ENCODE measurements around the gene CDK13. TPM values are rescaled to one million over a fixed set of nuclear protein-coding genes. Genes with fewer than 3 reads are reported as not detected.

Gene CDK13
- total RNA-seq, 2 donors from 2014 or later = 34.7 to 37.7 TPM

DNA sequence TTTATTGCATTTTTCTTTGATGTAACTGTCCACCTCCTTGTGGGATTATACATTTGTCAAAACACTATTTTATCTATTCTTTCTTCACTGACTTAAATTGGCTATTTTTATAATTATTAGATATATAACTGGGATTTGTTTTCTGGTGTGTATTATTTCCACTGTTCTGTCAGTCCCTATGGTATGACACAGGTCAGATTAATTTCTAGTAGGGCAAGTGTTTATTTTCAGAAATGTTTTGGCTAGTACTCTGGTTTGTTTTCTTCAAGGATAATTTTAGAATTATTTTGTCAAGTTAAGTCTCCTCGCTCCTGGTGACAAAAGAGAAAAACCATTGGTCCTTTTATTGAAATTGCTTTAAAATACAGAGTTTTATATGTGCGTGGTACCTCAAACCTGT is 93.1 kb downstream of the CDK13 start:
- TF ChIP-seq, protein P1, sequence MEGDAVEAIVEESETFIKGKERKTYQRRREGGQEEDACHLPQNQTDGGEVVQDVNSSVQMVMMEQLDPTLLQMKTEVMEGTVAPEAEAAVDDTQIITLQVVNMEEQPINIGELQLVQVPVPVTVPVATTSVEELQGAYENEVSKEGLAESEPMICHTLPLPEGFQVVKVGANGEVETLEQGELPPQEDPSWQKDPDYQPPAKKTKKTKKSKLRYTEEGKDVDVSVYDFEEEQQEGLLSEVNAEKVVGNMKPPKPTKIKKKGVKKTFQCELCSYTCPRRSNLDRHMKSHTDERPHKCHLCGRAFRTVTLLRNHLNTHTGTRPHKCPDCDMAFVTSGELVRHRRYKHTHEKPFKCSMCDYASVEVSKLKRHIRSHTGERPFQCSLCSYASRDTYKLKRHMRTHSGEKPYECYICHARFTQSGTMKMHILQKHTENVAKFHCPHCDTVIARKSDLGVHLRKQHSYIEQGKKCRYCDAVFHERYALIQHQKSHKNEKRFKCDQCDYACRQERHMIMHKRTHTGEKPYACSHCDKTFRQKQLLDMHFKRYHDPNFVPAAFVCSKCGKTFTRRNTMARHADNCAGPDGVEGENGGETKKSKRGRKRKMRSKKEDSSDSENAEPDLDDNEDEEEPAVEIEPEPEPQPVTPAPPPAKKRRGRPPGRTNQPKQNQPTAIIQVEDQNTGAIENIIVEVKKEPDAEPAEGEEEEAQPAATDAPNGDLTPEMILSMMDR (IDR thresholded peaks at IDR 0.05) = no peak
- Histone ChIP-seq H3K9me3 (no peaks in the 10 kb centered on the region), H3K36me3 (peaks cover 5% of the 10 kb centered on the region), H3K27me3 (no peaks in the 10 kb centered on the region), H3K4me1 (no peaks in the 10 kb centered on the region), H3K4me3 (no peak overlapping the region), H3K27ac (no peak overlapping the region)
- no peak for DNase-seq (ENCODE audit: low spot score)

GRCh38 chr7:40047661-40048060 is 97.6 kb downstream of the CDK13 start:
- TF ChIP-seq, protein P1 (IDR thresholded peaks at IDR 0.05) = no peak
- Histone ChIP-seq H3K36me3 (peaks cover under 1% of the 10 kb centered on the region), H3K4me1 (no peaks in the 10 kb centered on the region)

GRCh38 chr7:40057292-40057691 is 107.2 kb downstream of the CDK13 start:
- Histone ChIP-seq H3K36me3 (no peaks in the 10 kb centered on the region), H3K27me3 (no peaks in the 10 kb centered on the region), H3K4me3 (no peak overlapping the region), H3K9me3 (no peaks in the 10 kb centered on the region), H3K27ac (no peak overlapping the region), H3K4me1 (peaks cover 0 to 14% of the 10 kb centered on the region in 2 donors)
- TF ChIP-seq, protein P1 (IDR thresholded peaks at IDR 0.05) = no peak
- DNase-seq (ENCODE audit: low spot score) = no peak

More at GRCh38 chr7:40047661-40048060, 97.6 kb downstream of the CDK13 start:
- Histone ChIP-seq H3K27me3 (no peaks in the 10 kb centered on the region), H3K27ac (no peak overlapping the region), H3K4me3 (no peak overlapping the region), H3K9me3 (no peaks in the 10 kb centered on the region)
- DNase-seq (ENCODE audit: low spot score) = no peak

GRCh38 chr7:40058026-40058425 is 108.0 kb downstream of the CDK13 start:
- H3K9me3 ChIP-seq = no peaks in the 10 kb centered on the region
- TF ChIP-seq, protein P1 (IDR thresholded peaks at IDR 0.05) = no peak
- peaks cover 0 to 14% of the 10 kb centered on the region in 2 donors for H3K4me1 ChIP-seq
- H3K4me3 ChIP-seq = no peak overlapping the region
- H3K36me3 ChIP-seq = peaks cover 5% of the 10 kb centered on the region
- no peak overlapping the region for H3K27ac ChIP-seq
- no peaks in the 10 kb centered on the region for H3K27me3 ChIP-seq
- no peak for DNase-seq (ENCODE audit: low spot score)

- peaks cover 0 to 14% of the 10 kb centered on the region in 2 donors for H3K4me1 ChIP-seq
- TF ChIP-seq, protein P1 (IDR thresholded peaks at IDR 0.05) = no peak
- H3K4me3 ChIP-seq = no peak overlapping the region
- H3K36me3 ChIP-seq = peaks cover 11% of the 10 kb centered on the region
- H3K27ac ChIP-seq = no peak overlapping the region
- H3K27me3 ChIP-seq = no peaks in the 10 kb centered on the region
- no peak for DNase-seq (ENCODE audit: low spot score)
- H3K9me3 ChIP-seq = no peaks in the 10 kb centered on the region
These were observed 108.6 kb downstream of the CDK13 start for GRCh38 chr7:40058636-40059035.

DNA sequence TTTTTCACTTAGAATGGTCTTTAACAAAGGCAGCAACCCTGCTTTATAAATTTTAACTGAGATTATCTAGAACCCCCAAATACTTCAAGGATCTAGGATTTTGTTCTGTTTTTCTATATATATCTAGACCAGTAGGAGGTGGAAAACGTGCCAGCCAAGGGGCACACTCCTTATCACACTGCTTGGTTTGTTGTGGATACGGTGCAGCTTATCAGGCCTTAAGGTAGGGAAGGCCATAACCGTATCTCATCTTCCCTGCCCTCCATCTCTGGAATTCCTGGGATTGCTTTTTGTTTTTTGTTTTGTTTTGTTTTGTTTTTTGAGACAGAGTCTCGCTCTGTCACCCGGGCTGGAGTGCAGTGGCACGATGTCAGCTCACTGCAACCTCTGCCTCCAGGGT is 109.0 kb downstream of the CDK13 start:
- no peak for DNase-seq (ENCODE audit: low spot score)
- Histone ChIP-seq H3K36me3 (peaks cover 12% of the 10 kb centered on the region), H3K9me3 (no peaks in the 10 kb centered on the region), H3K27ac (no peak overlapping the region), H3K4me3 (no peak overlapping the region), H3K4me1 (peaks cover 0 to 14% of the 10 kb centered on the region in 2 donors), H3K27me3 (no peaks in the 10 kb centered on the region)
- TF ChIP-seq, protein P1 (IDR thresholded peaks at IDR 0.05) = no peak
